Lung (tissue), 12 donors: Measurements from ENCODE around the gene TMSB4Y. TPM values are rescaled to one million over a fixed set of nuclear protein-coding genes. Genes with fewer than 3 reads are reported as not detected.

ENCODE experiments used
- ATAC-seq: fragments of 200-7000 bp; cut with Tn5 transposase; one replicate; pipeline ENCODE4 v1.9.1; 2020; ENCODE audit warnings: moderate number of reproducible peaks; ENCODE audit not compliant: insufficient read depth, low FRiP score
- DNase-seq, 3 donors: peaks; one replicate each; pipeline ENCODE4 v3.0.0-alpha.2; 2013 to 2017
- H3K27ac ChIP-seq, 2 donors: one replicate each; pipeline ENCODE4 v1.5.1; 2013; ENCODE audit warnings: mild to moderate bottlenecking in 2 of 2, moderate library complexity in 2 of 2, control low read depth in 1 of 2, inconsistent platforms in 1 of 2, low read depth in 1 of 2, low read length in 1 of 2
- H3K27me3 ChIP-seq, 3 donors: one replicate each; pipeline ENCODE4 v1.5.1; 2013; ENCODE audit warnings: low read length in 2 of 3; ENCODE audit not compliant: control insufficient read depth in 3 of 3, insufficient read depth in 3 of 3
- H3K36me3 ChIP-seq, 4 donors: one replicate each; pipeline ENCODE4 v1.5.1; 2013; ENCODE audit warnings: low read length in 4 of 4, mild to moderate bottlenecking in 1 of 4, moderate library complexity in 1 of 4; ENCODE audit not compliant: control insufficient read depth in 4 of 4, insufficient read depth in 4 of 4
- H3K4me1 ChIP-seq, 5 donors: one replicate each; pipeline ENCODE4 v1.5.1; 2013; ENCODE audit warnings: low read length in 5 of 5, mild to moderate bottlenecking in 2 of 5, moderate library complexity in 1 of 5; ENCODE audit not compliant: control insufficient read depth in 5 of 5, insufficient read depth in 5 of 5
- H3K4me3 ChIP-seq: one replicate; pipeline ENCODE4 v1.5.1; 2013; ENCODE audit warnings: mild to moderate bottlenecking, control low read depth, moderate library complexity
- H3K9ac ChIP-seq, 2 donors: one replicate each; pipeline ENCODE4 v1.5.1; 2013; ENCODE audit warnings: low read length in 2 of 2, control low read depth in 1 of 2; ENCODE audit not compliant: insufficient read depth in 1 of 2
- H3K9me3 ChIP-seq, 4 donors: one replicate each; pipeline ENCODE4 v1.5.1; 2013; ENCODE audit warnings: low read length in 3 of 4, mild to moderate bottlenecking in 1 of 4, moderate library complexity in 1 of 4; ENCODE audit not compliant: control insufficient read depth in 4 of 4, insufficient read depth in 3 of 4
- WGBS, 2 donors: extraction: QIAGEN DNeasy Blood & Tissue Kit; methylation state at CpG; one replicate each; pipeline ENCODE4 v1.1.7; 2013; 5-methylcytosine and 5-hydroxymethylcytosine counted together
- polyA plus RNA-seq, 2 donors: library from polyadenylated mRNA; stranded (reverse); fragments of 200-250 nt; gene quantifications; one replicate each; pipeline ENCODE4 v1.2.1, GENCODE V29; 2013
- total RNA-seq, 2 donors: library from RNA; depleted of rRNA in 1 of 2; stranded (reverse); fragments of >200 nt in 1 of 2; gene quantifications; one replicate each; pipeline ENCODE4 v1.2.1, GENCODE V29; 2014 to 2021
- TF ChIP-seq, protein P1 (sequence below): IDR thresholded peaks from 2 replicates; pipeline ENCODE4 v1.5.1; 2012; ENCODE audit warnings: mild to moderate bottlenecking; ENCODE audit errors: control extremely low read depth, extremely low read depth
- donor health status: control.
- donor health status: control.
- donor health status: Bipolar disorder and iron deficiency.
- donor health status: healthy.
- donor health status: DM: yes; HTN: yes; CAD: no.

Gene TMSB4Y
- total and polyA plus RNA-seq, 4 donors, result 0.89 TPM; not detected in 3

DNA sequence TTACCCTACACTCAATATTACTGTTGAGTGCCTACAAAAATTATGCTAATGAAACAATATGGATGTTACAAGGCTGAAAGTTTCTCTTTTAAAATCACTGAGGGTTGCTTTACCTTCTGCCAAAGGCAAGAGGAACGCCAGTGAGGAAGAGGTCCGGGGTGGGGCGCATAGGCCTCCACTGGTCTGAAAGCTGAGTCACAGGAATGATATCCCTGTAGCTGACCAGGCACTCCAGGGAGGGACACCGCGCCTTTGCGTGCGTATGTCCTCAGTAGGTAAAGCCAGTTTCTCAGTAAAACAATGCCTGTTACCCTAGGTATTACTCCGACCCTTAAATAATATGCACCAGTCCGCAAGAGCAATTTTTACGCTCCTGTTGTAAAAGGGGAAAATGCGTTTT is 1.4 kb upstream of the TMSB4Y start:
- WGBS, 2 donors, result 86% methylated on average over 11 of the region's 11 CpGs; no CpG with 5 or more reads in 1 of the 2 donors
- Histone ChIP-seq H3K27ac (no peak overlapping the region), H3K4me3 (no peak overlapping the region), H3K9ac (no peak overlapping the region), H3K36me3 (no peaks in the 10 kb centered on the region), H3K9me3 (no peaks in the 10 kb centered on the region), H3K27me3 (no peaks in the 10 kb centered on the region), H3K4me1 (no peaks in the 10 kb centered on the region)
- DNase-seq (no peak), ATAC-seq (no peak)
- TF ChIP-seq, protein P1, sequence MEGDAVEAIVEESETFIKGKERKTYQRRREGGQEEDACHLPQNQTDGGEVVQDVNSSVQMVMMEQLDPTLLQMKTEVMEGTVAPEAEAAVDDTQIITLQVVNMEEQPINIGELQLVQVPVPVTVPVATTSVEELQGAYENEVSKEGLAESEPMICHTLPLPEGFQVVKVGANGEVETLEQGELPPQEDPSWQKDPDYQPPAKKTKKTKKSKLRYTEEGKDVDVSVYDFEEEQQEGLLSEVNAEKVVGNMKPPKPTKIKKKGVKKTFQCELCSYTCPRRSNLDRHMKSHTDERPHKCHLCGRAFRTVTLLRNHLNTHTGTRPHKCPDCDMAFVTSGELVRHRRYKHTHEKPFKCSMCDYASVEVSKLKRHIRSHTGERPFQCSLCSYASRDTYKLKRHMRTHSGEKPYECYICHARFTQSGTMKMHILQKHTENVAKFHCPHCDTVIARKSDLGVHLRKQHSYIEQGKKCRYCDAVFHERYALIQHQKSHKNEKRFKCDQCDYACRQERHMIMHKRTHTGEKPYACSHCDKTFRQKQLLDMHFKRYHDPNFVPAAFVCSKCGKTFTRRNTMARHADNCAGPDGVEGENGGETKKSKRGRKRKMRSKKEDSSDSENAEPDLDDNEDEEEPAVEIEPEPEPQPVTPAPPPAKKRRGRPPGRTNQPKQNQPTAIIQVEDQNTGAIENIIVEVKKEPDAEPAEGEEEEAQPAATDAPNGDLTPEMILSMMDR, result no peak

DNA sequence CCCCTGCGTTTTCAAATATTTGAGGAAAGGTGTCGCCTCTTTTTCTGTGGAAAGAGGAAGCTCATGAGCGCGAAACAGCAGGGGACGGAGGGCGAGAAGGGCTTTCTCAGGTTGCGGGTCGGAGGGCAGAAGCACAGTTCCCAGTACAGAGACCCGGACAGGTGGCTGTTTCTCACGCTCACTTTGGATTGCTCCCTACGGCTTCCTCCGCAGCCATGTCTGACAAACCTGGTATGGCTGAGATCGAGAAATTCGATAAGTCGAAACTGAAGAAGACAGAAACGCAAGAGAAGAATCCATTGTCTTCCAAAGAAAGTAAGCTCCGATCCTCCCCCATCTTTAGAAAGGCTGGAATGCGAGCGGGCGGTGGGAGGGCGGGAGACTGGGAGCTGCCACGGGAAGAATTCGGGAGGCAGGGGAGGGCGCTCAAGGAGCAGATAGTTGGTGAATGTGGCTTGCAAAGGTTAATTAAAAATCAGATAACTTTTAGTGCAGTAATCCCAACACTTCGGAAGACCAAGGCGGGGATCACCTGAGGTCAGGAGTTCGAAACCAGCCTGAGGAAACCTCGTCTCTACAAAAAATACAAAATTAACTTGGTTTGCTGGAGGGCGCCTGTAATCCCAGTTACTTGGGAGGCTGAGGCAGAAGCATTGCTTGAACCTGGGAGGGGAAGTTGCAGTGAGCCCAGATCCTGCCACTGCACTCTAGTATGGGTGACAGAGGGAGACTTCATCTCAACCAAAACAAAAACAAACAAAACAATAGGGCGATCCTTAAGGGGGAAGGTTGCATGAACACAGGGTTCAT is 627 bp downstream of the TMSB4Y start:
- no peaks in the 10 kb centered on the region for H3K9me3 ChIP-seq
- peak overlapping the region in 1 of 2 donors; percentile 72 for H3K27ac ChIP-seq
- H3K4me3 ChIP-seq, result no peak overlapping the region
- H3K27me3 ChIP-seq, result no peaks in the 10 kb centered on the region
- no peaks in the 10 kb centered on the region for H3K4me1 ChIP-seq
- DNase-seq, result peak in 1 of 3 donors; percentile 62
- no peak for ATAC-seq
- no peaks in the 10 kb centered on the region for H3K36me3 ChIP-seq
- 0% methylated on average over 29 of the region's 30 CpGs; no CpG with 5 or more reads in 1 of the 2 donors for WGBS, 2 donors
- no peak overlapping the region for H3K9ac ChIP-seq
- TF ChIP-seq, protein P1, result no peak

DNA sequence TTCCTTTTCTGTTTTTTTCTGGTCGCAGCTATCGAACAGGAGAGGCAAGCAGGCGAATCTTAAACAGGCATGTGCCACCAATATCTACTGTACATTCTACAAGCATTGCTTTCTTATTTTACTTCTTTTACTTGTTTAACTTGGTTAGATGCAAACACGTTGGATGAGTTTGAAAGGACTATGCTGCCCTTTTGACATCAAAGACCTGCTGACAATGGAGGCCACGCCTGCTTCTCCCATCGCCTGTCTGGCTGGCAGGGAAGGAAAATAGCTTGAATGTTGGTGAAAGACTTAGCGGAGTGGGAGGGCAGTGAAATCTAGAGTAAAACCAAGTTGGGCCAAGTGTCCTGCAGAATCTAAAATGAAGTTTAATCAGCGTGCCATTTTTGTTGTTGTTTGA is 1.5 kb downstream of the TMSB4Y start:
- Histone ChIP-seq H3K9me3 (no peaks in the 10 kb centered on the region), H3K9ac (no peak overlapping the region), H3K27ac (no peak overlapping the region), H3K27me3 (no peaks in the 10 kb centered on the region), H3K4me1 (no peaks in the 10 kb centered on the region), H3K36me3 (no peaks in the 10 kb centered on the region), H3K4me3 (no peak overlapping the region)
- DNase-seq (peak in 1 of 3 donors; percentile 41), ATAC-seq (no peak)
- TF ChIP-seq, protein P1, result no peak
- 15% methylated on average over 7 of the region's 8 CpGs; no CpG with 5 or more reads in 1 of the 2 donors for WGBS, 2 donors
